ENCODE measurements around the gene PCMTD2.

- TF ChIP-seq, protein P1, sequence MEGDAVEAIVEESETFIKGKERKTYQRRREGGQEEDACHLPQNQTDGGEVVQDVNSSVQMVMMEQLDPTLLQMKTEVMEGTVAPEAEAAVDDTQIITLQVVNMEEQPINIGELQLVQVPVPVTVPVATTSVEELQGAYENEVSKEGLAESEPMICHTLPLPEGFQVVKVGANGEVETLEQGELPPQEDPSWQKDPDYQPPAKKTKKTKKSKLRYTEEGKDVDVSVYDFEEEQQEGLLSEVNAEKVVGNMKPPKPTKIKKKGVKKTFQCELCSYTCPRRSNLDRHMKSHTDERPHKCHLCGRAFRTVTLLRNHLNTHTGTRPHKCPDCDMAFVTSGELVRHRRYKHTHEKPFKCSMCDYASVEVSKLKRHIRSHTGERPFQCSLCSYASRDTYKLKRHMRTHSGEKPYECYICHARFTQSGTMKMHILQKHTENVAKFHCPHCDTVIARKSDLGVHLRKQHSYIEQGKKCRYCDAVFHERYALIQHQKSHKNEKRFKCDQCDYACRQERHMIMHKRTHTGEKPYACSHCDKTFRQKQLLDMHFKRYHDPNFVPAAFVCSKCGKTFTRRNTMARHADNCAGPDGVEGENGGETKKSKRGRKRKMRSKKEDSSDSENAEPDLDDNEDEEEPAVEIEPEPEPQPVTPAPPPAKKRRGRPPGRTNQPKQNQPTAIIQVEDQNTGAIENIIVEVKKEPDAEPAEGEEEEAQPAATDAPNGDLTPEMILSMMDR (IDR thresholded peaks at IDR 0.05) = no peak
- no peak for TF ChIP-seq POLR2A (IDR thresholded peaks at IDR 0.05; ENCODE audit: low read depth)
These were observed 1.4 kb upstream of the PCMTD2 start for GRCh38 chr20:64254156-64254555.
